Right renal pelvis (tissue), 4 donors: ENCODE measurements around the gene GBF1. TPM values are rescaled to one million over a fixed set of nuclear protein-coding genes. Genes with fewer than 3 reads are reported as not detected.
"Not testable (repeated sequence)": the region's sequence is repeated elsewhere in the genome, so short reads cannot be mapped to it uniquely, and the experiment has no call there.

Experiments
- DNase-seq, 4 donors: peaks; one replicate each; pipeline ENCODE4 v3.0.0-alpha.2; 2013; ENCODE audit warnings: low read depth in 4 of 4, low spot score in 3 of 4, missing footprints in 1 of 4
- polyA plus RNA-seq, 4 donors: library from polyadenylated mRNA; unstranded; fragments of 120-200 nt; gene quantifications; one replicate each; pipeline ENCODE4 v1.2.1, GENCODE V29; 2013; ENCODE audit not compliant: insufficient read length in 4 of 4

GBF1 gene
- polyA plus RNA-seq, 4 donors: 43.1 to 53.1 (median 46.1) TPM

DNA sequence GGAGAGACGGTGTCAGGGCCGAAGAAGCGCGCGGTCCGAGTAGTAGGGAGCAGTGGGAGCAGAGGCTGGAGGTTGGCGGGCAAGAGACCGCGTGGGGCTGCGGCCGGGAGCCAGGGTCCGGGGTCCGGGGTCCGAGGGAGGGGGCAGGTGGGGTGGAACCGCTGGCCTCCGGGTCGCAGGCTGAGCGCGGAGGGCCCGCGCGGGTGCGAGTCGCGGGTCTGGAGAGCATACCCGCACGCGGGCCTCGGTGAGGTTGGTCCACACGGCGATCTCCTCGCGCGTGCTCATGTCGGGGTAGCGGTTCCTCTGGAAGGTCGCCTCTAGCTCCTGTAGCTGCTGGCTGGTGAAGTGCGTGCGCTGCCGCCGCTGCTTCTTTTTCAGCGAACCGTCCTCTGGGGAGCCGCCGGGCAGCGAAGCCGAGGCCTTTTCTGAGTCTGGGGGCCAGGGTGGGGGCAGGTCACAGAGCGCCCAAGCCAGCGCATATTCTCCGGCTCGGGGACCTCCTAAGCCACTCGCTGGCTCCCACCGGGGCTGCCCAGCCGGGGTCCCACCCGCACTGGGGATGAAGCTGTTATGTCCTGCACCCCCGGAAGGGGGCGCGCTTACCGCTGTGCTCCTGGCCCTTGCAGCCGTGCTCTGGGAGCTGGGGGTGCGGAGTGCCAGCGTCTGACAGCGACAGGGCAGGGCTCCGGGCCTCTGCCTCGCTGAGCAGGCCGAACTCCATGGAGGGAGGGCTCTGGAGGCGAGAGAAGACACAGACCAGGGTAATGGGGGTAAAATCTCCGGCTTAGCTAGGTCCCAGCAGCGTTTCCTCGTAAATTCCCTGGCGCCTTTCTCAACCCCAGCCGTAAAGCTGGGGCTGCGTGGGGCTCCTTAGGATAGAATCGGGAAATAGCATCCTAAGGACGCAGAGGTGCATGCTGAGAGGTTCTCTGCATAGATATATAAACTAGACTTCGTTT, 13.7 kb upstream of the GBF1 start:
- DNase-seq: no peak

DNA sequence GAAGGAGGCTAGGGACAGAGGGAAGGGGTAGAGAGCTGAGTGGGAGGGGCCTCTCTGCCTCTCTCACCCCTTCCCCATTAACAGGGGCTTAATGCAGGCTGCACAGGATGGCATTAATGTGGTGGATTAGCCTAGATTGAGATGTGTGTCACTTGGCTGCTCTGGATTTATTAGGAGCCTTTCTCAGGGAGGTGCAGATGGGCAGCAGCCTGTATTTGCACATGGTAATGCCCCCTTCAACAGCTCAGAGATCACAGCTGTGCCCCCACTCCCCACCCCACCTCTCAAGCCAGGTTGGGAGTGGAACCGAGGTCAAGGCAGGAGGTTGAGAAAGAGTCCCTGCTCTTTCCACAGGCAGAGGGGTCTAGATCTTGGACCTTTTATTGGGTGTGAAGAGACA, 11.3 kb upstream of the GBF1 start:
- no peak for DNase-seq

DNA sequence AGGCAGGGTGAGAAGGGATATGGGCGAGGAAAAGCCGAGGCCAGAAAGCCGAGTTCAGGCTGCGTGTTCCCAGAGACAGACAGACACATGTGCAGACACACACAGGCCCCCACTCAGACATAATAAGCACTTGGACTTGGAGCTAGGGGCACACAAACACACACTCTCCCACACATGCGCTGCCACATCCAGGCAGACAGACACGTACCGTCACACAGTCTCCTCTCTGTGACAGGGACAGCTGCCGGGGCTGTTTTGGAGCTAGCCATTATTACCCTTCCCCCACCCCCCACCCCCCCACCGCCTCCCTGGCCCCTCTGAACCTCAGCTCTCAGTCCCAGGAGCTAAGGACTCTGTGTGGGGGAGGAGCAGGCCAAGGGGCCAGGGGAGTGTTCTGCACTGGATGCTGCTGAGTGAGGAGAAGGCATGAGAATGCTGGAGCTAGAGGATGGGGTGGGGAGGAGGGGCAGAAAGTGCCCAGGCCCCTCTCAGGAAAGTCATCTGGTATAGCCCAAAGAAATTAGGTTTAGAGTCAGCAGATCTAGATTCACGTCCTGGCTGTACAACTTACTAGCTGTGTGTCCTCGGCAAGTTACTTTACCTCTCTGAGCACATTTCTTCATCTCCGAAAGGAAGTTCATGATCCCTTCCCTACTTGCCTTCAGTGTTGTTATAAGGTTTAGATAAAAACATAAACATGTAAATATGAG, 10.3 kb upstream of the GBF1 start:
- no peak for DNase-seq

DNA sequence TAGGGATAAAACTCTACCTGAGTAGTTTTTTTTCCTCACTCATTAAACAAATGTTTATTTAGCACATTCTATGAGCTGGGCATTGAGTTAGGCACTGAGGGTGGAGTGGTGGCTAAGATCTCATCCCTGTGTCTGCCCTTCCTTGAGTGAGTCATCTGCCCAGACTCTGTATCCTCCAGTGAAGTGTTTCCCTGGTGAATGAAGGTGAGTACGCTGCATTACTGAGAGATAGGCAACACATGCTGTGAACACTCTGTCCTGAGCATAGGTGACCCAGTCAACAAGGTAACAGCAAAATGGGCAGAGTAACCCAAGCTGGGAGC, 9.8 kb upstream of the GBF1 start:
- no peak for DNase-seq

DNA sequence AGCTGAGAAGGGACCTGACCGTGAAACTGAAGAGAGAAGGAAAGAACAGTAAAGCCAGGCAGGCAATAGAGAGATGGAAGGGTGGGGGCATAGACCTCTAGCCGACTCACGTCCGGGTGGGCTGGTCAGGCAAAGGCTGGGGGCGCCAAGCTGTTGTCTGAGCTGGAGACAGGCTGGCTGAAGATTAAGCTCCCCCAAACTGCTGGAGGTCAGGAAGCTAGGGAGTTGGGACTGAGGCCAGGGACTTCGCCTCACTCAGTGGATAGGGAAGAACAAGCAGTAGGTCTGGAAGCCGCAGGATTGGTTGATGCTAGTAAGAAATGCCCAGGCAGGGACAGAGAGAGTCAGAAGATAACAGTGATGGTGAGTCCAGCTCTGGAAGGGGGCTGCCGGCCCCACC, 9.3 kb upstream of the GBF1 start:
- no peak for DNase-seq

DNA sequence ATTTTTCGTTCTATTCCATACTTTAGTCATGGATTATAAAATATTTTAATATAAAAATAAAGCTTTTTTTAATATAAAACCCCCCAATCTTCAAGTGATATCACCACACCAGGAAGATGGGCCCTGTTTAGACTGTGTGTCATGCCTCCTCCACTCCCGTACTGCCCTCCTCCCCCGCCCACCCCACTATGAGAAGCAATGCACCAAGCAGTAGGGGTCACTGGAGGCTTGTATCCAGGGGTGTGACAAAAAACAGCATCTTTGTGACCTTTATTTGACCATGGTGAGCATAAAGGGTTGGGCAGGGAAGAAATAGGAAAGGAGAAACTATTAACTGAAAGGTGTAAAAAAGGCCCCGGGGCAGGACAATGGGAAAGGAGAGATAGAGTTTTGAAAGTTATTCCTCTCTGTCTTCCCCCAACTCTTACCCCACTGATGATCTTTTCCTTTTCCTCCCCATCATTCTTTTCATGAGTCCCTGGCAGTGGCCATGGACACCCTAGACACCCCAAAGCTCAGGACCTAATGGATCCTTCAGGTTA, 7.5 kb upstream of the GBF1 start:
- DNase-seq: no peak

DNA sequence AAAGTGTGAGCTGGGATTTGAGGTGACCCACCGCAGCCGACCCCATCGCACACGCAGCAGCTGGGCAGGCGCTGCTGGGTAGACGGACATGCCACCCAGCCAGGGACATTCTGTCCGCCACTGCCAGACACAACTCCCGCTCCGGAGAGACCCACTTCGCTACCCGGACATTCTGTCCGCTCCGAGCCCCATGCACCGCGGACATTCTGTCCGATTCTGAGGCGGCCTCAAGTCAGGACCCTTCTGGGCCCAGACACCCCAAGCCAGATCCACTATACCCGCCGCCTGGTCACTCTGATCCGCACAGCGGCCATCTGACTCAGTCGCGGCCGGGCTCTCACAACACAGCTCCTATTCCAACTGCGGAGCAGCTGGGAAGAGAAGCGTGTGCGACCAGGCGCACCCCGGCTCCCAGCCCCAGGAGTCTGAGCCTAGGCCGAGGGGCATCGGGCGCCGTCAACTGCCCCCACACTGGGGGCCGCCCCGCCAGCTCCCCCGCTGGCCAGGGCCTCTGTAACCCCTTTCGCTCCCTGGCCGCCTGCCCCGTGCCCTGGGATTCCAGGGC, 4.8 kb upstream of the GBF1 start:
- no peak for DNase-seq

DNA sequence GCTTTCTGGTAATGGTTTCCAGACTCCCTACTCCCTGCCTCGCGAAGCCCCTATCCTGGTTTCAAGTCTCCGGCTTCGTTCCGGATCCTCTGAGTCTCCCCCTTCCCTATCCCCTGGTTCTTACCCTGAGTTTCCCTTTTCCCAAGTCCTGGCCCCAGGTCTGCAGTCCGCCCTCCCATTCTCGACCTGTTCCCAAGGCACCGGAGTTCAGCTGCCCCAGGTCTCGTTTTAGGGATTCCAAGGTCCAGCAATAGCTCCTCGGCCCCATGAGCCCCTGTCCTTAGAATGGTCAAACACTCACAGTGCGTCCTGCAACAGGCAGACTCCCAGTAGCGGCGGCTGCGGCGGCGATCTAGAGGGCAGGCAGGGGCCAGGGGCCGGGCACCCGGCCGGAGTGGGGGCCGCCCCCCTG, 4.3 kb upstream of the GBF1 start:
- no peak for DNase-seq

DNA sequence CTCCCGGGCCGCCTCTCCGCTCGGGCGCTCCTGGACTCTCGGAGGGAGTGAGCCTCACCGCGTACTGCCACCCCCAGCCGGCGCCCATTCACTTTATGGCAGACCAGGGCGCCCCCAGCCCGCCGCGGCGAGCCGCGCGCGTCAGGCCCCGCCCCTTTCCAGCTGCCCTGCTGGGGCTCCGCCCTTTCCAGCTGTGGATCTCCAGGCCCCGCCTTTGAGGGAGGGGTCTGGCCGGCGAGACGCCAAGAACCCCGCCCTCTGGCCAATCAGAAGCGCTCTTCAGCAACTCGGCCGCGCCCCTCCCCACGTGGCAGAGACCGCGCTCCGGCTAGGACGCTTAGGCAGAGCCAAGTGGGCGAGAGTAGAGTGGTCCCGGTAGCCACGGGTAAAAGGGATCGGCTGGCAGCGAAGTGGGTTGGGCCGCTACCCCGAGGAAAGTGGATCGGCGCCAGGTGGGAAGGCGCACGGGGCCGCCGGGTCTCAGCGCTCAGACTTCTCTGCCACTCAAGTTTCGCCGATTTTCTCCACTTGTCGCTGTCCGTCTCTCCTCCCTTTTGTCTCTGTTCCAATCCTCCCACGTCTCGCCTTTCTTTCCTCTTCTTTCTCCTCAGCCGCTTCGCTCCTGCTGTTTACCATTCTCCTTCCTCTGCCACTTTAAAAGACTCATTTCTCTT, 3.8 kb upstream of the GBF1 start, which contains the start of gene PITX3:
Gene PITX3, minus strand, starts transcription at position 69 of the 674 bp plus-strand sequence. CDS start 9,432 bp downstream, outside the sequence.
- DNase-seq: peak; percentile 85 to 90 (median 88)

DNA sequence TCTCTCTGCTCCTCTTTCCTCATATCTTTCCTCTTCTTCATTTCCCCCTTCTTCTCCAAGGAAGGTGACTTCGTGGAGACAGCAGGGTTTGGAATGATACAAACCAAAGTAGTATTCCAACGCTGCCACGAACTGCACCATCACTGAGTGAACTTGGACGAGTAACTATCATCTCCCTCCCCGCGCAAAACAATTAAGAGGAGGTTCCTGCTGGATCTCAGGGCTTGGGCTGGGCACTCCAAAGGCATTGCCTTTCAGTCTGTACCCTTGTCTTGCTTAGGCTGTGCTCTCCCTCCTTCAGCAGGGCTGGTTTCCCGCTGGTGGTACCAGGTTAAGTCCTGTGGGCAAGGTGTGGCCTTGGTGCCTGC, 3.2 kb upstream of the GBF1 start:
- DNase-seq: no peak

DNA sequence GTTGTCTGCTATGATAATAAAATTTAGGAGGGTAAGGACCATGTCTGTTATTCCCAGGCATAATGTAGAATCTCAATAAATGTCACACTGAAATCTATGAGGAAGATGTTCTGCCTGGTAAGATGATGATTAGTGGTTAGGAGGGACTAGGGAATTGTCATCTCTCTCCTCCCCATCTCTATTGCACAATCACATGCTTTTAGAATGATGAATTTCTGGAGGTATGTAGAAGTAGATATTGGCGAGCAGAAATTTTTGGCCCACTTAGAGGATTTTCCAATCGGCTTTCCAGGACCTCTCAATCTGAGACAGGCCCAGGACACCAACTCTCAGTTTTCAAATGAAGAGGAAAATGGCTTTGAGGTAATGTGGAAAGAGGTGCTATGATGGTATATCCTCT, 2.0 kb upstream of the GBF1 start:
- DNase-seq: no peak

DNA sequence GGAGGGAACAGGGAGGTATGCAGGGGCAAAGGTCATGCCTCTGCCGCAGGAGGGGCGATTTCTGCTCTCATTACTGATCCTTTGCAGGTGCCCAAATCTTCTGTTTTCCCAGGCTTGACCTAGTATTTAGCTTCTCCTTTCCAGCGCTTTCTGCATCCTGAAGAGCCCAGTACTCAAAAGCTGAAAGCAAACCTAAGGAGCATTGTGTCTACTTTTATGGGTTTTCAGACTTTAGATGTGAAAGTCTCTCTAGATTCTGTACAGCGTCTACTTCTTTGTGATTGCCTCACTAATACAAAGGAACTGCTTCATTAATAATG, 560 bp downstream of the GBF1 start:
- DNase-seq: no peak

DNA sequence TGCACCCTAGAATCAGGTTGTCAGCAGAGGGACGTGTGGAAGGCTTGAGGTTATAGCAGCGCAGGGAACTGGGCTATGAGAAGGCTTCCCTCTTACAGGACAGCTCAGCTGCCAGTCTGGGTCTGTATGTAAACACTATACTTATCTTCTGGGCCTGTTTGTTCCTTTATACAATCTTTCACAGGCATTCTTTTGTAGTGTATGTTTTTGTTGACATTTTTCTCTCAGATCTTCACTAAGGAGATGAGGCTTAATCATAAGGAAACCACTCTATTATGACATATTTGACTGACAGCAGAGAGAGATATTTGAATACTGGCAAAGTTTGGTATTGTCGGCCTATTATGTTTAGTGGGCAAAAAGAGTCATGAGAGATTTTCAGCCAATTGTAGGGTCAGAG, 929 bp downstream of the GBF1 start:
- no peak for DNase-seq

DNA sequence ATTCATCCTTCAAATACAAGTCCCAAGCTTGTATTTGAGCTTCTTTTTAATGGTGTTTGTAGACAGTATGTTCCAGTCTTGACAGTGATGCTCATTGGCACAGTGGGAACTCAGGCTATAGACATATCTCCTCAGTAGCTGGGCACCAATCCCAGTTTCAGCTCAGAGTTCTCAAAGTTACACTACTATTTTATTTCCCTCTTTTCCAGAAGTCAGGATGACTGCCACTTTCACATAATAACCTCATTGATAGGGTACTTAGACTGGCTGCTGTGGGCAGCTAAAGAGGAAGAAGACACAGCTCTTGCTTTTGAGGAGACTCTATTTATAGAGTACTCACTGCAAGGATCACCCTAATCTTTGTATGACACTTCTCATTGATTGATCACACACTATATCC, 2.4 kb downstream of the GBF1 start:
- DNase-seq: no peak

DNA sequence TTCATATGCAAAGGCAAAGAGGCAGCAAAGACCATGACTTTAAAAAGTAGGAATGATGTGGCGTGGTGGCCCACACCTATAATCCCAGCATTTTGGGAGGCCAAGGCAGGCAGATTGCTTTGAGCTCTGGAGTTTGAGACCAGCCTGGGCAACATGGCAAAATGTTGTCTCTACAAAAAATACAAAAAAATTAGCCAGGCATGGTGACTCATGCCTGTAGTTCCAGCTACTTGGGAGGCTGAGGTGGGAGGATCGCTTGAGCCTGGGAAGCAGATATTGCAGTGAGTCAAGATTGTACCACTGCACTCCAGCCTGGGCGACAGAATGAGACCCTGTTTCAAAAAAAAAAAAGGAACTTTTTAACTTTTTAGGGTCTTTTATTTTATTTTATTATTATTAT, 7.2 kb downstream of the GBF1 start:
- not testable (repeated sequence) for DNase-seq

DNA sequence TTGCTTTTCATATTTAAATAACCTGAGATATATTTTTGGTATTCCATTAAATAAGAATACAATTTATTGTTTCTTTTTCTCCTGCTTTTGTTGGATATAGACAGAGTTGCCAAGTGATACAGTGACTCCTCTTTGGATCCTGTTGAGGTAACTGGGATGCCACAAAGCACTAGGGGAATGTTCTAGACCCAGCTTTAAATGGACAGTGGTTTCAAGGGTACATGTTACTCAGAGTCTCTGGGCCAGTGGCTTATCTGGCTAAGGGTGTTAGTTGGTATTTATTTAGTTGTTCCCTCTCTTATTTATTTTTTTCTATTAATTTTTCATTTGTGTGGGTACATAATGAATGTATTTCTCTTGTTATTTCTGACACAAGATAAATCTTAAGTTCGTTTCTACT, 9.1 kb downstream of the GBF1 start:
- no peak for DNase-seq

DNA sequence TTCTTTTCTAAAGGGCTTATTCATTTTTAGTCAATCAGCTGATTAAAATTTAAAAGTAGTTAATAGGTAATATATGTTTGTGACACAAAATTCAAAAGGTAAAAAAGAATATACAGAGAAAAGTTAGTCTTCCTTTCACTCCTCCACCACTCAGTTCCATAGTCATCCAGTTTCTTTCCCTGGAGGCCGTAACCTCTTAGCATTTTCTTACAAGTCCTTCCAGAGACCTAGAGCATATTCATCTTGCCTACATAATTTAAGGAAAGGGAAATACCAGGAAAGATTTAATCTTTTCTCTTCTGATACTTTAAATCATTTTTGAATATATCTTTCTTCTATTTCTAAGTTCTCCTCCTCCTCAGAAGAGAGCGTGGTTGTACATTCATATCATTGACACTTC, 10.1 kb downstream of the GBF1 start:
- DNase-seq: no peak

DNA sequence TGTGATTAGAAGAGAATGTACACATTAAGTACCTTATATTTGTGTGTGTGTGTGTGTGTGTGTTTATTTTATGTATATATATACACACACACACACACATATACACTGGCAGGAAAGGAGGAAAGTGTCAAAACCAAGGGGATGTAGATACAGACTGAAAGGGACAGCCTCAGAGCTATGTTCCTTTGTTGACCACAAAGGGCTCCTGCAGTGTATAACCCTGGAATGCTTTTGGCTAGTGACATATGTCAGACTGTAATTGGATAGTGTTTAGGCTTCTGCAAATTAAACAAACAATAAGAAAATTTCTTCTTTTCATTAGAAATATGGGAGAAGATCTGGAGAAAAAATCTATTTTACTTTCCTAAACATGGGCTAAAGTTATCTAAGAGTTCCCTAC, 15.9 kb downstream of the GBF1 start:
- DNase-seq: no peak

DNA sequence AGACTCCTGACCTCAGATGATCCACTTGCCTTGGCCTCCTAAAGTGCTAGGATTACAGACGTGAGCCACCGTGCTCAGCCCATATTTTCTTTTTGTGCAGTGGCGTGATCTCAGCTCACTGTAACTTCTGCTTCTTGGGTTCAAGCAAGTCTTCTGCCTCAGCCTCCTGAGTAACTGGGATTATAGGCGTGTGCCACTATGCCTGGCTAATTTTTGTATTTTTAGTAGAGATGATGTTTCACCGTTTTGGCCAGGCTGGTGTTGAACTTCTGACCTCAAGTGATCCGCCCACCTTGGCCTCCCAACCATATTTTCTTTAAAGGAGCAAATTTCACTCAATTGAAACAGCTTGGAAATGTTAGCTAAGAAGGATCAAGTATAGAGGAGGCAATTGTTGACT, 16.5 kb downstream of the GBF1 start:
- DNase-seq: no peak

DNA sequence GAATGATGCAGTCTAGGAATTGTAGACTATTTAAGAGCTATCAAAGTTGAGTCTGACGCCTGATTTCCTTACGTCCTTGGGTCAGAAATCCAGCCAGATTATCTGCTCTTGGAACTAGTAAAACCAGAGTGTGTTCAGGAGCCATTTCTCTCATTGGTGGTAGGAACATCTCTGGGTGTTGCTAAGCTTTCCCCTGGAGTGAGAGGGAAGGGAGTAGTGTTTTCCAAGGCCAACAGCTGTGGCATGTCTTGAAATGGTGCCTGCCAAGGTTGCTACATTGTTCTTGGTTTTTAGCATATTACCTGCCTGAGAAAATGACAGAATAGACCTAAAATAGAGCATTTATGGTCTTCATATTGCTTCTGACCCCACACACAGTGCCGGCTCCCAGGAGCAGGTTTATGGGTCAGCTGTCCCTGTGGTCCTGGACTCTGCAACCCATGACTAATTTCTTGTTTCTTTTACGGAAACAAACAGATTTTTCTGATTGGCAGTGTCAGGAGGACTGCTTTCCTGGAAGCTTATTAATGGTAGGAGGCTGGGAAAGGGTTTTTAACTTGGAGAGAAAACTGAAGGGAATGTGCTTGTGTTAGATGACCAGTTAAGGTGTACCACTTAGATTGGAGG, 17.5 kb downstream of the GBF1 start:
- no peak for DNase-seq

DNA sequence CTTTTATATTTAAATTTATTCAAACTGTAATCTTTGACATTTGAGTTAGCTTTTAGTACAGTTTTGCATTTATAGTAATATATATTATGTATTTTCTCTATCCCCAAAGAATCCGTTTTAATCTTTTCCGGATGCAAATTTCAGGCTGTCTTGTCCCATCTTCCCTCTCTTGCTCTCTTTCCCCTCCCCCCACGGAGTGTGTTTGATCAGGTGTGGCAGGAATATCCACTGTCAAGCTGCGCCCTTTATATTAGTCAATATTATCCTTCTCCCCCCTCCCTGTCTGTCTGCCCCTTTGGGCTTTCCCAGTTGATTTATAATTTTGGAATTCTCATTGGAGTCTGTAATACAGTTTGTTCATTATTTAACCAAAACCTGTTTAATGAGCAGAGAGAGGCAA, 19.0 kb downstream of the GBF1 start:
- DNase-seq: no peak
